C4-2B (cell line): ENCODE measurements around the gene DGKH.

Source experiments
- ZFX ChIP-seq: fragments of 450-650 bp; IDR thresholded peaks from 2 replicates; pipeline ENCODE4 v1.6.1; 2017
- TF ChIP-seq, protein P1 (sequence below): fragments of 450-650 bp; conservative IDR thresholded peaks from 2 replicates; pipeline ENCODE4 v1.5.1; 2017; ENCODE audit warnings: mild to moderate bottlenecking

DNA sequence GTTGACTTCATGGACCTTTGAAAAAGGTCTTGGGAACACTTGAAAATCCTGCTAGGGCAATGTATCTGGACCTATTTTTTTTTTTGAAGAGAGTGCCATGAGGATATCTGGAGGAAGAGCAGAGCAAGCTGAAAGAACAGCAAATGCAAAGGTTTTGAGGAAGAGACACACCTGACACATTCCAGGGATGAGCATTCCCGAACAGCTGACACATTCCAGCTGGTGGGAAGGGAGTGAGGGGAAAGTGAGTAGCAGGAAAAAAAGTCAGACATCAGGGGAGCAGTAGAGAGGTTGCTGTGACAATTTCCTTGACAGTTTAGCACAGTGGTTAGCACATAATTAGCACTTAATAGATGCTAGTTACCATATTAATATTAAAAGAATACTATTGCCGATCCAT lies 14.7 kb downstream of the DGKH start:
- TF ChIP-seq, protein P1, sequence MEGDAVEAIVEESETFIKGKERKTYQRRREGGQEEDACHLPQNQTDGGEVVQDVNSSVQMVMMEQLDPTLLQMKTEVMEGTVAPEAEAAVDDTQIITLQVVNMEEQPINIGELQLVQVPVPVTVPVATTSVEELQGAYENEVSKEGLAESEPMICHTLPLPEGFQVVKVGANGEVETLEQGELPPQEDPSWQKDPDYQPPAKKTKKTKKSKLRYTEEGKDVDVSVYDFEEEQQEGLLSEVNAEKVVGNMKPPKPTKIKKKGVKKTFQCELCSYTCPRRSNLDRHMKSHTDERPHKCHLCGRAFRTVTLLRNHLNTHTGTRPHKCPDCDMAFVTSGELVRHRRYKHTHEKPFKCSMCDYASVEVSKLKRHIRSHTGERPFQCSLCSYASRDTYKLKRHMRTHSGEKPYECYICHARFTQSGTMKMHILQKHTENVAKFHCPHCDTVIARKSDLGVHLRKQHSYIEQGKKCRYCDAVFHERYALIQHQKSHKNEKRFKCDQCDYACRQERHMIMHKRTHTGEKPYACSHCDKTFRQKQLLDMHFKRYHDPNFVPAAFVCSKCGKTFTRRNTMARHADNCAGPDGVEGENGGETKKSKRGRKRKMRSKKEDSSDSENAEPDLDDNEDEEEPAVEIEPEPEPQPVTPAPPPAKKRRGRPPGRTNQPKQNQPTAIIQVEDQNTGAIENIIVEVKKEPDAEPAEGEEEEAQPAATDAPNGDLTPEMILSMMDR: no peak
- TF ChIP-seq ZFX: no peak
